HG03565 (cell line): ENCODE data around the gene MAPK14.
"Not testable (repeated sequence)": the region's sequence is repeated elsewhere in the genome, so short reads cannot be mapped to it uniquely, and the experiment has no call there.

ENCODE experiments used
- ATAC-seq: cut with Tn5 transposase; IDR thresholded peaks from one replicate; pipeline ENCODE4 v1.9.1; 2021; ENCODE audit warnings: mild to moderate bottlenecking, moderate library complexity; ENCODE audit not compliant: unreplicated experiment

The MAPK14 gene

GRCh38 chr6:36027501-36028087, at the start of gene MAPK14:
Gene MAPK14, plus strand, starts transcription at chr6:36027808. Its CDS starts 350 bp downstream, at chr6:36028158.
- ATAC-seq, result peak; percentile 80

- ATAC-seq, result not testable (repeated sequence)
These were observed 47.5 kb upstream of the MAPK14 start for GRCh38 chr6:35980126-35980525.

GRCh38 chr6:35980991-35981645, 46.5 kb upstream of the MAPK14 start:
- no peak for ATAC-seq

GRCh38 chr6:35984701-35985100, 42.9 kb upstream of the MAPK14 start:
- ATAC-seq, result no peak

- ATAC-seq, result not testable (repeated sequence)
These were observed 39.6 kb upstream of the MAPK14 start for GRCh38 chr6:35988047-35988446.

GRCh38 chr6:35993150-35993549, 34.5 kb upstream of the MAPK14 start:
- no peak for ATAC-seq

- ATAC-seq, result no peak
These were observed 27.2 kb upstream of the MAPK14 start for GRCh38 chr6:36000451-36000850.

- ATAC-seq, result no peak
These were observed 11.9 kb upstream of the MAPK14 start for GRCh38 chr6:36015666-36016065.

GRCh38 chr6:36018339-36018738, 9.3 kb upstream of the MAPK14 start:
- ATAC-seq, result no peak

GRCh38 chr6:36019167-36019566, 8.4 kb upstream of the MAPK14 start:
- ATAC-seq, result no peak

- ATAC-seq, result no peak
These were observed 7.5 kb upstream of the MAPK14 start for GRCh38 chr6:36020154-36020553.

GRCh38 chr6:36023996-36024795, 3.4 kb upstream of the MAPK14 start, which contains the start of gene SLC26A8:
Gene SLC26A8, minus strand, starts transcription at chr6:36024641. Its CDS starts 4,934 bp downstream, at chr6:36019707.
- no peak for ATAC-seq

GRCh38 chr6:36025260-36025931, 2.2 kb upstream of the MAPK14 start:
- no peak for ATAC-seq

- no peak for ATAC-seq
These were observed 1.7 kb upstream of the MAPK14 start for GRCh38 chr6:36025932-36026327.

GRCh38 chr6:36028088-36028876, 674 bp downstream of the MAPK14 start:
- ATAC-seq, result no peak

- no peak for ATAC-seq
These were observed 1.3 kb downstream of the MAPK14 start for GRCh38 chr6:36028877-36029324.

- ATAC-seq, result no peak
These were observed 1.9 kb downstream of the MAPK14 start for GRCh38 chr6:36029464-36029863.

- no peak for ATAC-seq
These were observed 4.7 kb downstream of the MAPK14 start for GRCh38 chr6:36032261-36032660.

GRCh38 chr6:36033144-36033543, 5.5 kb downstream of the MAPK14 start:
- ATAC-seq, result not testable (repeated sequence)

- no peak for ATAC-seq
These were observed 6.3 kb downstream of the MAPK14 start for GRCh38 chr6:36033935-36034334.
